Kidney (tissue), 14 donors: Measurements from ENCODE around the gene TES. TPM values are rescaled to one million over a fixed set of nuclear protein-coding genes. Genes with fewer than 3 reads are reported as not detected.
A peak's percentile ranks its signal among the peaks of the same experiment; 100 is the strongest.

ENCODE experiments used
- DNase-seq, 5 donors: peaks; one replicate each; pipeline ENCODE4 v3.0.0-alpha.2; 2013 to 2020
- FAIRE-seq: peaks from 2 replicates; lab custom pipeline; 2012; peaks lifted over from hg19 to GRCh38; lab: Jason Lieb, UNC
- H3K27ac ChIP-seq, 2 donors: one replicate each; pipeline ENCODE4 v1.7.0; 2013; ENCODE audit warnings: low read depth in 2 of 2, low read length in 2 of 2, inconsistent platforms in 1 of 2
- H3K27me3 ChIP-seq: one replicate; pipeline ENCODE4 v1.7.1; 2013; ENCODE audit warnings: low read length, inconsistent platforms; ENCODE audit not compliant: control insufficient read depth, insufficient read depth
- H3K36me3 ChIP-seq, 3 donors: one replicate each; pipeline versions ENCODE4 v1.7.0 to v1.7.1; 2013; ENCODE audit warnings: low read length in 3 of 3, control low read depth in 1 of 3, inconsistent platforms in 1 of 3; ENCODE audit not compliant: insufficient read depth in 3 of 3, control insufficient read depth in 2 of 3
- H3K4me1 ChIP-seq, 3 donors: one replicate each; pipeline versions ENCODE4 v1.7.0 to v1.7.1; 2013; ENCODE audit warnings: low read length in 3 of 3, inconsistent platforms in 1 of 3, low read depth in 1 of 3; ENCODE audit not compliant: control insufficient read depth in 2 of 3, insufficient read depth in 2 of 3
- H3K4me3 ChIP-seq, 3 donors: one replicate each; pipeline versions ENCODE4 v1.7.0 to v1.8.1; 2013; ENCODE audit warnings: low read length in 3 of 3, control low read depth in 1 of 3, inconsistent platforms in 1 of 3
- H3K9ac ChIP-seq, 3 donors: one replicate each; pipeline versions ENCODE4 v1.7.0 to v1.7.1; 2013; ENCODE audit warnings: low read length in 3 of 3, control low read depth in 1 of 3, inconsistent platforms in 1 of 3
- H3K9me3 ChIP-seq, 3 donors: one replicate each; pipeline versions ENCODE4 v1.7.0 to v1.7.1; 2013; ENCODE audit warnings: low read length in 3 of 3, control low read depth in 1 of 3, inconsistent platforms in 1 of 3; ENCODE audit not compliant: control insufficient read depth in 2 of 3, insufficient read depth in 1 of 3
- intact Hi-C: fragments of 100-400 bp; cut with DNase I; formaldehyde crosslinking; loops from one replicate; pipeline ENCODE4 v1.11.1; 2022
- polyA plus RNA-seq: library from polyadenylated mRNA; stranded (reverse); fragments of 350-450 nt; fragmentation: Illumina TruSeq; extraction: RNeasy Lipid Tissue Mini Kit (QIAGEN cat#74804); gene quantifications from one replicate; pipeline ENCODE4 v1.2.3, GENCODE V29; 2014; ENCODE audit warnings: low read depth, low replicate concordance; ENCODE audit not compliant: insufficient read depth
- total RNA-seq: library from RNA; stranded (reverse); fragmentation: NEBNext Ultra II Directional; extraction: Animal tissue kit (Norgen Biotek cat#: 25700); gene quantifications from one replicate; pipeline ENCODE4 v1.2.1, GENCODE V29; 2021
- TF ChIP-seq, protein P1 (sequence below): IDR thresholded peaks from 3 replicates; pipeline ENCODE4 v1.5.1; 2012; ENCODE audit warnings: mild to moderate bottlenecking, moderate library complexity, borderline replicate concordance; ENCODE audit not compliant: insufficient read depth; ENCODE audit errors: extremely low read depth
- donor health status: control.
- donor health status: control.
- donor health status: control.
- donor health status: control.
- donor health status: control.
- donor health status: DM: yes; HTN: yes; CAD: no.
- donor health status: Normal renal cell carcinoma (clear cell type).

Gene TES
- total and polyA plus RNA-seq, 2 donors from 2014 or later, result 21.5 to 108 TPM

DNA sequence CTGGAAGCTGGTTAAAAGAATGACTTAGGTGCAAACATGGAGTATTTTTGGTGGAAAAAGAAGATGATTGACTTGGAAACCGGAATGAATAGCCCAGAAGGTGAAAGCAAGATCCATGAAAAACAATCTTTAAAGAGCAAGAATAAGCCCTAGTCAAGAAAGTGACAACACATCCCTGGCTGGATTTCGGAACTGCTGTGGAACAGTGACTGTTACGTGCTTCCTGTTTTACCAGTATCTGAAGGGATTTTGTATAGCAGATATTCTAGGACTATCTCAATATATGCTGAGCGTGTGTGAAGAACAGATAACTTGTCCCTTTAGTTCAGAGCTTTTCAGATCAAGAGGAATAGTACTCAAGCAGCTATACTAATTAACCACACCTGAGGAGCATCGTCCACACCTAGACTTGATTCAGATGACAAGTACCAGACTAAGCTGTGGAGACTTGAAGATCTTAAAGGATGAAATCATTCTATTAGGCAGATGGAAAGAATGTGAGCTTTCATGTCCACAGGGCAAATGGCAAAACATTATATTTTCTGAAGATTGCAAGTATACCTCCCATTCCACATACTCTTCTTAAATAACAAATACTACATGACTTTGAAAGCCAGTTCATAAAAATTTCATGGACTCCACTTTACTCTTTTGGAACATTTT lies 11.5 kb upstream of the TES start:
- FAIRE-seq (no peak), DNase-seq (no peak)
- no peaks in the 10 kb centered on the region for H3K36me3 ChIP-seq
- no peak overlapping the region for H3K27ac ChIP-seq
- no peaks in the 10 kb centered on the region for H3K9me3 ChIP-seq
- no peaks in the 10 kb centered on the region for H3K4me1 ChIP-seq
- no peak overlapping the region for H3K4me3 ChIP-seq
- intact Hi-C loops, result no loop called here
- TF ChIP-seq, protein P1, sequence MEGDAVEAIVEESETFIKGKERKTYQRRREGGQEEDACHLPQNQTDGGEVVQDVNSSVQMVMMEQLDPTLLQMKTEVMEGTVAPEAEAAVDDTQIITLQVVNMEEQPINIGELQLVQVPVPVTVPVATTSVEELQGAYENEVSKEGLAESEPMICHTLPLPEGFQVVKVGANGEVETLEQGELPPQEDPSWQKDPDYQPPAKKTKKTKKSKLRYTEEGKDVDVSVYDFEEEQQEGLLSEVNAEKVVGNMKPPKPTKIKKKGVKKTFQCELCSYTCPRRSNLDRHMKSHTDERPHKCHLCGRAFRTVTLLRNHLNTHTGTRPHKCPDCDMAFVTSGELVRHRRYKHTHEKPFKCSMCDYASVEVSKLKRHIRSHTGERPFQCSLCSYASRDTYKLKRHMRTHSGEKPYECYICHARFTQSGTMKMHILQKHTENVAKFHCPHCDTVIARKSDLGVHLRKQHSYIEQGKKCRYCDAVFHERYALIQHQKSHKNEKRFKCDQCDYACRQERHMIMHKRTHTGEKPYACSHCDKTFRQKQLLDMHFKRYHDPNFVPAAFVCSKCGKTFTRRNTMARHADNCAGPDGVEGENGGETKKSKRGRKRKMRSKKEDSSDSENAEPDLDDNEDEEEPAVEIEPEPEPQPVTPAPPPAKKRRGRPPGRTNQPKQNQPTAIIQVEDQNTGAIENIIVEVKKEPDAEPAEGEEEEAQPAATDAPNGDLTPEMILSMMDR, result no peak
- no peaks in the 10 kb centered on the region for H3K27me3 ChIP-seq
- no peak overlapping the region for H3K9ac ChIP-seq

DNA sequence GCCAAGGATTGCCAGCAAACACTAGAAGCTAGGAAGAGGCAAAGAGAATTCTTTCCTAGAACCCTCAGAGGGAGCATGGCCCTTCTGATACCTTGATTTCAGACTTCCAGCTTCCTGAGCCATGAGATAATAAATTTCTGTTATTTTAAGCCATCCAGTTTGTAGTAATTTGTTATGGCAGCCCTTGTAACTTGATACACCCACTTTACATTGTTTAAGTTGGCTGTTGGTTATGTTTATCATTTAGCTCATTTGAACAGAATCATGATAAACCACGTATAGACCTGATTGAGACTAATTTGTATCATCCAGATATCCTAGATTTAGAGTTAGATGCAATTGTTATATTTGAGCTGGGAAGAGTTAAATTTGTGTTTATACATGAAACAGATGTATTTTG lies 9.4 kb upstream of the TES start:
- Histone ChIP-seq H3K27ac (no peak overlapping the region), H3K4me3 (no peak overlapping the region), H3K9ac (no peak overlapping the region), H3K36me3 (no peaks in the 10 kb centered on the region), H3K27me3 (no peaks in the 10 kb centered on the region), H3K4me1 (no peaks in the 10 kb centered on the region), H3K9me3 (no peaks in the 10 kb centered on the region)
- intact Hi-C loops, result no loop called here
- DNase-seq (no peak), FAIRE-seq (no peak)
- TF ChIP-seq, protein P1, result no peak

DNA sequence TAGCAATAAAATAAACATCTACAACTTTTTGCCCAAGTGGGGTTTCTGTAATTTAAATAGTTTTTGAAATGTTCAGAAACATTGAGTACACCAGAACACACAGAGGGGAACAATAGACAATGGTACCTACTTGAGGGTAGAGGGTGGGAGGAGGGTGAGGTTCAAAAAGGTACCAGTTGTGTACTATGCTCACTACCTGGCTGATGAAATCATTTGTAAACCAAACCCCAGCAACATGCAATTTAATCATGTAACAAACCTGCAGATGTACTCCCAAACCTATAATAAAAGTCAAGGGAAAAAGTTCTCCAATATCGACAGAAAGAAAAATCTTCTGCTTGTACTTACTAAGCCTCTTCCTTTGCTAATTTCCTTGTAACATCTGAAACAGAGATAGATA lies 4.2 kb upstream of the TES start:
- intact Hi-C loops, result no loop called here
- no peak for DNase-seq
- Histone ChIP-seq H3K4me3 (no peak overlapping the region), H3K4me1 (no peaks in the 10 kb centered on the region), H3K36me3 (no peaks in the 10 kb centered on the region), H3K27me3 (no peaks in the 10 kb centered on the region), H3K27ac (no peak overlapping the region), H3K9me3 (no peaks in the 10 kb centered on the region), H3K9ac (no peak overlapping the region)
- no peak for FAIRE-seq
- TF ChIP-seq, protein P1, result no peak

DNA sequence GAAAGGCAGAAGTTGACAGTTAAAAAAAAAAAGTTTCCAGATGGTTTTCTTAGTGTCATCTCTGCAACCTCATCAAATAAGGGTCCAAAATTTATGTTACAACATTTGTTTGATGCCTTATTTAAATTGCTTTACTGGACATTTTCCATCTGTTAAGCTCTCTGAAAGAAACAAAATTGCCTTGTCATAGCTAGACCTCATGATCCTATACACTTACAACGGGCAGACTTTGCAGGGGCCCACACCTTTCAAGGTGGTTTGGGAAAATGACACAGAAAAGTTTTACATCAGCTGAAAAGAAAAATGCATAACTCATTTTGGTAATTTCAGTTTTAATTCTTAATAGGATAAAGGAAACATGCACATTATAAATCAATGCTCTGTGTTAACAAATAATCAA lies 1.4 kb upstream of the TES start:
- no peak overlapping the region for H3K4me3 ChIP-seq
- H3K27ac ChIP-seq, result no peak overlapping the region
- H3K9me3 ChIP-seq, result no peaks in the 10 kb centered on the region
- no peaks in the 10 kb centered on the region for H3K27me3 ChIP-seq
- intact Hi-C loops, result no loop called here
- H3K9ac ChIP-seq, result no peak overlapping the region
- no peaks in the 10 kb centered on the region for H3K36me3 ChIP-seq
- peak in 1 of 5 donors; percentile 22 for DNase-seq
- FAIRE-seq, result no peak
- TF ChIP-seq, protein P1, result no peak
- peaks cover 0 to 7% (median 0%) of the 10 kb centered on the region in 3 donors for H3K4me1 ChIP-seq
